ENCODE data around the gene AOC1. TPM values are rescaled to one million over a fixed set of nuclear protein-coding genes. Genes with fewer than 3 reads are reported as not detected.

Gene AOC1
- total RNA-seq, 4 donors from 2014 or later, result 1.2 to 6.7 (median 3.5) TPM

DNA sequence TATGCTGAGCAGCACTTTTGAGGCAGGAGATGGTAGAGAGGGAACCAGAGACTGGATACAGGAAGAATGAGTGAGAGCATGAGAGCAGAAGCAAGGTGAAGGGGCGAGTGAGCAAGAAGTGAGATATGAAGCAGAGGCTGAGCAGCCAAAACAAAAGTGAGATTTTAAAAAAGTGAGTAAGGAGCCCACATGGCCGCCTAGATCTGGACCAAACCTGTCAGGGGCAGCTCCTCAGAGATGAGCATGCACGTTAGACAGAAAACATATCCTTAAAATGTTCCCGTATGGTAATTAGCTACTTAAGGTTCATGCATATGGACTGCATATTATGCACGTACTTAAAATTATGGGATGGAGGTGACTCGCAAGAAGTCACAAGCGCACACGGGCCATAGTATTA, 29.3 kb upstream of the AOC1 start:
- TF ChIP-seq CTCF (IDR thresholded peaks at IDR 0.05), result no peak
- TF ChIP-seq POLR2A (IDR thresholded peaks at IDR 0.05), result no peak
- WGBS, 2 donors, result 83 to 88% methylated on average over 8 of the region's 8 CpGs
- no peak for DNase-seq (ENCODE audit: low spot score in 2 of 2)
- no peak overlapping the region for H3K4me3 ChIP-seq (ENCODE audit: low read depth, poor library complexity, severe bottlenecking)
- intact Hi-C loops (cut with DNase I; ENCODE audit: low total_unique reads), result no loop called here

GRCh38 chr7:150823484-150824126, 28.7 kb upstream of the AOC1 start:
- no peak overlapping the region for H3K4me3 ChIP-seq (ENCODE audit: low read depth, poor library complexity, severe bottlenecking)
- TF ChIP-seq CTCF (IDR thresholded peaks at IDR 0.05) (no peak), POLR2A (IDR thresholded peaks at IDR 0.05) (no peak)
- no peak for DNase-seq (ENCODE audit: low spot score in 2 of 2)
- intact Hi-C loops (cut with DNase I; ENCODE audit: low total_unique reads), result no loop called here
- WGBS, 2 donors, result 88% methylated on average over 10 of the region's 10 CpGs

- intact Hi-C loops (cut with DNase I; ENCODE audit: low total_unique reads), result no loop called here
- DNase-seq (ENCODE audit: low spot score in 2 of 2), result no peak
- WGBS, 2 donors, result 86 to 93% methylated on average over 7 to 20 of the region's 20 CpGs
- H3K4me3 ChIP-seq (ENCODE audit: low read depth, poor library complexity, severe bottlenecking), result no peak overlapping the region
- TF ChIP-seq CTCF (IDR thresholded peaks at IDR 0.05) (no peak), POLR2A (IDR thresholded peaks at IDR 0.05) (no peak)
These were observed 27.7 kb upstream of the AOC1 start for GRCh38 chr7:150824379-150825177.

DNA sequence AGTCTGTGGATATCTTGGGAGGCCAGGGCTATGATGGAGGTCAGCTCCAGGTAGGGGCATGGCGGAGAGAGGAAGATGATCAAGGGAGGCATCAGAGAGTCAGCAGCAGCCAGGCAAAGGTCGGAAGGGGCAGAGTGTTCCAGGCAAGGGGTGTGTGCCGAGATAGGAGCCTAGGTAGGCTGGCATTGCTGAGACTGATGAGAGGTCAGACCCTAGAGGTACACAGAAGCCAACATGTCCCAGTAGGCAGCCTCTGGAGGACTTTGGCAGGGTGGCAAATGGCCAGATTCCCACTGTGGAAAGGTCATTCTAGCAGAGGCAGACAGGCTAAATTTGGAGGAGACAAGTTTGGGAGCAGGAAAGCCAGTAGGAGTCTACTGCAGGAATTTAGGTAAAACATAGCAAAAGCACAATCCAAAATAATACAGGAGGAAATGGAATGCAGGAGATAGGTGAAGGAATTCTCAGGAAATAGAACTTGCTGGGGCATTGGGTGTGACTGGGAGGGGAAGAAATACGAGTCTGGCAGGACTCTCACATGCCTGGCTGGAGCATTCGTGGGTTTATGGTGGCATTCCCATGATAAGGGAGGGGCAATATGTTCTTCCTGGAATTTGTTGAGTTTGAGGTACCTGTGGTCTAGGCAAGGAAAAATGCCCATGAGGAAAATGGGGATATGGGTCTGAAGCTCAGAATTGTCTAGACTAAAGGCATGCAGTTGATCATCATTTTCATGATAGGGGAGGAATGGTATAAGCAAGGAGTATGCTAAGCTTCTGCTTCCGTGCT, 26.1 kb upstream of the AOC1 start:
- intact Hi-C loops (cut with DNase I; ENCODE audit: low total_unique reads), result no loop called here
- no peak overlapping the region for H3K4me3 ChIP-seq (ENCODE audit: low read depth, poor library complexity, severe bottlenecking)
- DNase-seq (ENCODE audit: low spot score in 2 of 2), result no peak
- TF ChIP-seq POLR2A (IDR thresholded peaks at IDR 0.05) (no peak), CTCF (IDR thresholded peaks at IDR 0.05) (no peak)
- 63 to 68% methylated on average over 6 of the region's 6 CpGs for WGBS, 2 donors

GRCh38 chr7:150828384-150828783, 23.9 kb upstream of the AOC1 start:
- H3K4me3 ChIP-seq (ENCODE audit: low read depth, poor library complexity, severe bottlenecking), result no peak overlapping the region
- intact Hi-C loops (cut with DNase I; ENCODE audit: low total_unique reads), result no loop called here
- TF ChIP-seq CTCF (IDR thresholded peaks at IDR 0.05) (no peak), POLR2A (IDR thresholded peaks at IDR 0.05) (no peak)
- 85 to 87% methylated on average over 2 of the region's 2 CpGs for WGBS, 2 donors
- DNase-seq (ENCODE audit: low spot score in 2 of 2), result no peak
